Fibroblast of peridontal ligament (primary cell): Measurements from ENCODE around the gene FSCN2.

Experiments
- DNase-seq: peaks from one replicate; pipeline ENCODE4 v3.0.0-alpha.2; 2010; ENCODE audit errors: extremely low read depth

FSCN2 gene

DNA sequence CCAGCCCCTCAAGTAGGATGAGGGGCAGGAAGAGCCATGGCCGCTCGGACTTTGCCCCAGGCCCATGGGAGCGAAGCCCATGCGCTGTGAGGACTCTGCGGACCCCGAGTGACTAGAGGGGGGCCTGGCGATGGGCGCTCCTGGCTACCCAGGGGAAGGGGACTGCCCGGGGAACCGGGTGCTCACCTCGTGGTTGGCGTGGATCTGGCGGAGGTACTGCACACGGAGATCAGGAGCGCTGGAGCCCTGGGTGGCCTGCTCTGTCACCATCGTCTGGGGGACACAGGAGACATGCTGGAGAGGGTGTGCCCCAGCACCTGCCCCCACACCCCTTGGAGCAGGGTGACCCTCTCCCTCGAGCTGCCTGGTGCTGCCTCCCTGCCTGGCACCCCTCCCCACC is 12.9 kb downstream of the FSCN2 start:
- DNase-seq: no peak

DNA sequence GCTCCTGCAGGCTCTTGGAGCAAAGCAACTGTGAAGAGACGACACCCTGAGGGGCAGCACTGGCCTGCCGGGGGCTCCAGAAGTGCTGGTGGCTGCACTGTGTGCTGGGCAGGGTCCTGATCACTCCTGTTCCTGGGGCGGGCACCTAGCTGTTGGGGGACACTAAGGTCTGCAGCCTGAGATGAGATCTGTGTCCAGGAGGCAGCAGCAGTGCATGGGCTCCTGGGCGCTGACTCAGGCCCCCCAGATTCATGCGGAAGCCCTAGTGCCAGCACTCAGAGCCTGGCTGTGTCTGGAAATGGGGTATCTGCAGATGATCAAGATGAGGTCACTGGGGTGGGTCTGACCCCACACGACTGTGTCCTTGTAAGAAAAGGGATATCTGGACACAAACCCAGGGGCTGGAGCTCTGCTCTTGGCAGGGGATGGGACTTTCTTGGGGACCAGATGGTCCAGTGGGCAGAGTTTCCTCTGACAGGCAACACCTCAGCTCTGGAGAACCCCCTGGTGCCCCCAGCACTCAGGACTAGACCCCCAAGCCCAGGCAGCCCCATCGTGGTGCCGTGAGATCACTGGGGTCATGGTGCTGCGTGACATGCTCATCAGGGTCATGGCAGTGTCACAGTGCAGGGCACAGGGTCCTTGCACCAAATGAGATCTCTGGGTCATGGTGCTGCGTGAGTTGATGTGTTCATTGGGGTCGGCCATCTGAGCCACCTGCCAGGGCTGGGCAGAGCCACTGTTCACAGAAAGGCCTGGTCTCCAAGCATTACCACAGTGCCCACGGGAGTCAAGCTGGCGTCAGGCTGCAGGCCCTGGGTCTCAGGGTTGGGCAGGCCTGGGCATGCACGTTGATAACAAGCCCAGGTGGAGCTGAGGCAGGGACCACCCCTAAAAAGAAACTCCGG is 14.5 kb downstream of the FSCN2 start:
- no peak for DNase-seq

DNA sequence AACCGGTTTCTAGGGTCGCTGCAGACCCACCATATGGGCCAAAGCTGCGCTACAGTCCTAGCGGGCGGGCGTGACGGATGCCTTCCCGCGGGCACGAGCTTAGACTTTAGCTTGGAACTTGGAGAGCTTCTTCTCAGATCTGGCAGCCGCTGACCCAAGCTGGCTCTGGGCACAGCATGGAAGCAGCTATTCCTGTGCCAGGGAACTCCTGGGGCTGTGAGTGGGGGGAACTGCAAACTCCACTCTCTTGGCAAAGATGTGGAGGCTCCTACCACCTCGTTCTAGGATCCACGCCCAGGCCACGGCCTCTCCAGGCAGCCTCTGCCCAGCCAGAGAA is 15.1 kb downstream of the FSCN2 start:
- DNase-seq: no peak

DNA sequence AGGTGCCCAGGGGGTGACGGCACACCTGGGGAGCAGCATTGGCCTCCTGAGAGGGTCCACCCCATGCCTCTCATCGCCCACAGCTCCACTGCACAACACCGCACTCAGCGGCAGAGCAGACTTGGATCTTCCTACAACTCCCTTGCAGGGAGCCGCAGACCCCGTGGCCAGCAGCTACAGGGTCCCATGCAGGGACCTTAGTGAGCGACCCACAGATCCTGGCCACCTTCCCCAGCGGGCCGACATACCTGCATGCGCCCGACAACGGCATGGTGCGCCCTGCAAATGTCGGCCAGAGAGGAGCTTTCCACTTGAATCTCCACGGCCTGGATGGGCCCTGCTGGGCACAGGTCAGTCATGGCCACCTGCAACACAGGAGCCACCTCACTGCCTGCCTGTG is 15.6 kb downstream of the FSCN2 start:
- DNase-seq: no peak

DNA sequence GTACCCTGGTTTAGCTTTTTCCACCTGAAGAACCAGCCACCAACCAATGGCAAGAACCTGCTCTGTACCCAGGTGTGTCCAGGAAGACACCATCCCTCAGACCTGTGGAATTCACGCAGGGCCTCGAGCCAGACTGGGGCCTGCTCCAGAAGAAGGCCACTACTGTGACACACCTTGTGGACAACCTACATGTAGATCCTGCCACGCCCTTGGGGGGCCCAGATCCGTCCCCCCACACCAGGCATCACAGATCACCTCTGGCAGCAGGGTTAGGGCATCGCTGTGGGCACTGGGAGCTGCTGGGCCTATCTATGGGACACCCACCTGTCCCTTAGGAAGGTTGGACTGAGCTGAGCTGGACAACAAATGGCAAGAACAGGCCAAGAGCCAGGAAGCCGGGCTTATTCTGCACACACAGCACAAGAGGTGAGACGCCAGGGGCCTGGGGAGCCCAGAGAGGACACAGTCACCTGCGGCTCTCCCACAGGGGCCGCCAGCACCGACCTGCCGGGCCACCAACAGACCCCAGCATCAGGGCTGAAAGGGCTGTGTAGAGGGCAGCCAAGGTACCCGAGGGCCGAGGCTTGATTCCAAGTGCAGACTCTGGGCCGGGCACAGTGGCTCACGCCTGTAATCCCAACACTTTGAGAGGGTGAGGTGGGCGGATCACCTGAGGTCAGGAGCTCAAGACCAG is 16.3 kb downstream of the FSCN2 start:
- DNase-seq: no peak

DNA sequence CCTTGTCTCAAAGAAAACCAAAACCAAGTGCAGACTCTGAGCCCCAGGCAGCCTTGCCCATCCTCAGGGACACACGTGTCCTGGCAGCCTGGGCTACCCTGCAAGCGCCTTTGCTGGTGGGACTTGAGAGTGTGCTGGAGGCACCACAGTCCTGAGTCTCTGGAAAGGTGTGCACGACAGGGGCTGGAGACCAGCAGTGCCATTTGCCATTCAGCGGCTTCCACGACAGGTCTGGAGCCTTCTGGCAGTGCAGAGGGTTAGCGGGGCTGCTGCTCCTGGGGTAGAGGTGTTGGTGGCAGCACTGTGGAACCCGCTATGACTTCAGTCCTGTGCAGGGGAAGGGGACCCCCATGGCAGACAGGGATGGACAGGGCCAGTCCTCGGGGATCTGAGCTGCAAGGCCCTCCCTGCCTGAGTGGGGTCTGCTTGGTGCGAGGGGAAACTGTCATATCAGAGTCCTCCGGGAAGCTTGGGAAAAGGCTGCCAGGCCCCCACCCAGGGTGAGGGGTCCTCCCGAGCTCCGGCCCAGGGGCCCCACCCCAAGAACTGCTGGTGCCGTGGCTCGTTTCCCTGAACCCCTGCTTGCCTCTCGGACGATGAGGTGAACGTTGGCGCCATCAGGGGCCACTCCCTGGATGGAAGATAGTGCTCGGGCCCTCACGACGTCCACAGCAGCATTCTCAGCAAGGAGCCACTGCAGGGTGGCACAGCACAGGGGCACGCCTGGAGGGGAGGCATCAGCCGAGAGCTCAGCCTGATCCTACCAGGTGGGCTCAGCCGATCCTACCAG is 17.2 kb downstream of the FSCN2 start:
- DNase-seq: no peak

DNA sequence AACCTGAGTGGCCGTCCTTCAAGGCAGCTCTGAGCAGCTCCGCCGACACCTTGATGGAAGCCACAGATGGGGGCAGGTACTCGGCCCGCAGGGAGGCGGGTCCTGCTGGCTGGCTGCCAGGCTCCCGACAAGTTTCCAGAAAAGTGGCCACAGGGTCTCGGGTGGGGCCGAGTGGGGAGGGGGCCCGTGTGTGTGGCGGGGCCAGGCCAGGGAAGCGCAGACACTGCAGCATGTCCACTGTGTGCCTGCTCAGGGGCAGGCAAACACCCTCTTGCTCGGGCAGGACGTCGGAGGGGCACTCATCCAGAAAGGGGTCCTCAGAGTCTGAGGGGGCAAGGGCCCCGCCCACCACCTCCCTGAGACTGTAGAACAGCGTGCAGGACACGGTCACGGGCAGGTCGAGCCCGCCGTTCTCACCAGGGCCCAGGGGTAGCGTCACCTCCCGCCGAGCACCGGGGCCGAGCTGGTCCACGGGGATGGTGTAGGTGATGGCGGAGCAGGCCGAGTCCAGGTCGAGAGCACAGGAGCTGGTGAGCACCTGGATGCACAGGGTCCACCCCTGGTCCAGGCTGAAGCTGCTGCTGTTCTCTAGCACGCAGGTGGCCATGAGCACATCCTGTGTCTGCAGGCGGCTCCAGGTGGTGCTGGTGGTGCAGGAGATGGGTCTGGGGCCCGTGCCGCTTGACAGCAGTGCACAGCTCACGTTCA is 18.9 kb downstream of the FSCN2 start:
- no peak for DNase-seq

DNA sequence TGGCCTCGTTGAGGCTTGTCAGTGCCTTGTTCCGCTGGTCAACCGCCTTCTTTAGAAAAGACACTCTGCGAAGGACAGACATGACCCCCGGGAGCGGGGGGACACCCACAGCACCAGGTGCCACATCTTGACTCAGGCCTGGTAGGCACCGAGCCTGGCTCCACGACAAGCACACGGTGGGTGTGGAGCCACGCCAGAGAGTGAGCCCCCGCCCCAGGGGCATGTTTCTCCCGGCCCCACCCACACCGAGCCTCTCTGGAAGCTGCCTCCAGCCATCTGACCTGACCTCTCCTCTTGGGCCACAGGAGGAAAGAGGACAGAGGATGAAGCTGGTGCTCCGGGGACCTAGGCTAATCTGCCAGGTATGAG is 19.4 kb downstream of the FSCN2 start:
- no peak for DNase-seq

DNA sequence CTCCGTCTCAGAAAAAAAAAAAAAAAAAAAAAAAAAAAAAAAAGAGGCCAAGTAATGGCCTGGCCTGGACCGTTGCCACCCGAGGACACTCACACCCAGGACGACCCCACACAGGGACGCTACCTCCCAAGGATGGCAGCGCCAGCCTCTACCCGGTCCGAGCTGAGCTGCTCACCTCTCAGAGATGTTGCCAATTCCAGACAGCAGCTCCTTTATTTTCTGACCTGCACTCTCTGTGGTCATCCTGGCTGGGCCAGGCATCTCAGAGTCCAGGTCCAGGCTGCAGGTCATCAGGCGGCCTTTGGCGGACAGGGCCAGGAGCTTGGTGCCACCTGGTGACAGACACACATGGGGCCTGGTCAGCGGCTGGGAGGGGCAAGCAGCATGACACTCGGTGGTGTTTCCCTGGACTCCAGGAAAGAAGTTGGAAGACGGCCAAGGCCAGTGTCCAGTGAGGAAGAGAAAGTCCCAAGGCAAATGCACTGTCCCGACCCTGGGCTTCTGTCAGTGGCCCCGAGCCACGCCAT is 20.9 kb downstream of the FSCN2 start:
- DNase-seq: no peak

DNA sequence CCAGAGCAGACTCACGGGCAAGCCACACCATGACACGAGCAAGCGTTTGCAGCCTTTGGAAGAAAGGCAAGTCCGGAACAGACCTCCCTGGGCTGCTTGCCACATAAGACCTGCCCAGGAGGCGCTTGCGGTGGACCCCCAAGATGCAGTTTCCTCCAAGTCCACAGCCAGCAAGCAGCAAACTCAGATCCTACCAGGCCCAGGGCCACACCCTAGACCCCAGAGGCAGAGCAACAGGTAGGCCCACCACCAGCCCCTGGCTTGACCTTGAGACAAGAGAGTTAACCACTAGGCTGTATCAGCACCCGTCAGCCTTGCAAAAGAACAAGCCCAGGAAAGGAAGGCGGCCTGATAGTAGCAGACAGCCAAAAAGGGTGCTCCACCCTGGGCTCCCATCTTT is 21.6 kb downstream of the FSCN2 start:
- DNase-seq: no peak

DNA sequence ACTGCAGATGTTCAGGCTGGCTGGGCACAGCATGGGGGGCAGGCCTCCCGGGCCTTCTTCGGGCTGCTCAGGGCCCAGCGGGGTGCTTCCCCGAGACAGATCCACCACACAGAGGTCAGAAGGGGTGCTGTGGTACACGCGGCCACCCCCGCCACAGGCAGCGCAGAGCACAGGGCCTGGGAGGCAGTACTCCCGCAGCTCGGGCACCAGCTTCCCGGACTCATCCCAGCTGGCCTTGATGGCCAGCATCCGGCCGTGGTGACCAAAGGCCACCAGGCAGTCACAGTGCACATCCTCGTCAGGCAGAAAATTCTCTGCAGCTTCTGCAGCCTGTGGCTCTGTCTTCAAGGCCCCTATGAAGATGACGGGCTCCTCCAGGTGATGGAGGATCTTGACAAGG is 22.1 kb downstream of the FSCN2 start:
- no peak for DNase-seq

DNA sequence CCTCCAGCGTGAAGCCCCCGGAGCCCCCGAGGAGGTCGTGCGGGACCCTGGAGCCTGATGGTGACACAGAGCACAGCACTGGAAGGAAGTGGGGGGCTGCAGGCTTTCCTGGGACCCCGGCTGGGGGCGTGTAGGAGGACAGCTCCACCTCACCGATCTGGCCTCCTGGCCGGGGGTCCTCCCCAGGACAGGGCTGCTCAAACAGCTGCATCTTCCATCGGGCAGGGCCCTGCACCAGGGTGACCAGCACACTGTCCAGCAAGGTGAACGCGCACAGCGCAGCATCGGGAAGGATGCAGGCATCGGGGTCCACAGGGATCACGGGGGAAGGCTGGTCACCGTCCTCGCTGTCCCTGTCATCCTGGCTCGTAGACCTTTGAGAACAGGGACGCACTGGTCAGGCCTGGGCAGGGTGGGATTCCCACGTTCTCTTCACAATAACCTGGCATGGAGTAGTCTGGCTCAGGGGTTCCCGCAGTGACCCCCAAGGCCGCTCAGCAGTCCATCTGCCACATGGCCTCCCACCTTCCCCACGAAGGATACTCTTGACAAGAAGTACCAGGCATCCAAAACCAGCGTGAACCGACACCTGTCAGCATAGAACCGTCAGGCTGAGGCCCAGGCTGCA is 22.8 kb downstream of the FSCN2 start:
- DNase-seq: no peak

DNA sequence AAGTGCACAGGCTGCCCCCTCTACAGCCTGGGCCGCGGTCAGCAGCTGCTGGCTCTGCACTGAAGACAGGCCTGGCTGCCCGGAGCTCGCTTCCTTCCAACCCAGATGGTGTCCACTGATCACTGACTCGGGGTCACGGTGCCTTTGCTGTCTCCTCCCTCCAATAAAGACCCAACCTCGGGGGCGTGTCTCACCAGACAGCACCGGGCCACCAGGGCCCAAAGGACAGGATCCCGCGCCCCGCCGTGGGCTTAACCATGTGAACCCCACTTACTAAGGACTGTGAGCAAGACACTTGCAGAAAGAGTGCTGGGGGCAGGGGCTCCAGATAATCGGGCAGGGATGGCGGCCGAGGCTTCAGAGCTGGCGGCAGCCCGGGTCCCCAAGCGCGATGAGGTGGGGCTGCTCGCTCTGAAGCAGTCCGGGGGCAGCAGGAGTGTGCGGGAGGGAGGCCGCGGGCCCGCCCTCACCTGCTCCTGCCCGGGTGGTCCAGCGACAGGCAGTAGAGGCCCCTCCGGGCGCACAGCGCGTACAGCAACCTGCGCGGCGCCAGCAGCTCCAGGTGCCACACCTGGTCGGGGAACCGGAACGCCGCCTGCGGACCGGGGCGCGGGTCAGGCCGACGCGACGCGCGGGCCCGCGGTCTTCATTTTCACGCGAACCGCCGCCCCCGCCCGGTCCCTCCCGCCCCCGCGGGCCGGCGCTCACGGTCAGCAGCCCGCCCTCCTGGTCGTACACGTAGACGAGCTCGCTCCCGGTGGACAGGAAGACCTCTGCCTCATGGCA is 23.5 kb downstream of the FSCN2 start:
- DNase-seq: peak; percentile 15

DNA sequence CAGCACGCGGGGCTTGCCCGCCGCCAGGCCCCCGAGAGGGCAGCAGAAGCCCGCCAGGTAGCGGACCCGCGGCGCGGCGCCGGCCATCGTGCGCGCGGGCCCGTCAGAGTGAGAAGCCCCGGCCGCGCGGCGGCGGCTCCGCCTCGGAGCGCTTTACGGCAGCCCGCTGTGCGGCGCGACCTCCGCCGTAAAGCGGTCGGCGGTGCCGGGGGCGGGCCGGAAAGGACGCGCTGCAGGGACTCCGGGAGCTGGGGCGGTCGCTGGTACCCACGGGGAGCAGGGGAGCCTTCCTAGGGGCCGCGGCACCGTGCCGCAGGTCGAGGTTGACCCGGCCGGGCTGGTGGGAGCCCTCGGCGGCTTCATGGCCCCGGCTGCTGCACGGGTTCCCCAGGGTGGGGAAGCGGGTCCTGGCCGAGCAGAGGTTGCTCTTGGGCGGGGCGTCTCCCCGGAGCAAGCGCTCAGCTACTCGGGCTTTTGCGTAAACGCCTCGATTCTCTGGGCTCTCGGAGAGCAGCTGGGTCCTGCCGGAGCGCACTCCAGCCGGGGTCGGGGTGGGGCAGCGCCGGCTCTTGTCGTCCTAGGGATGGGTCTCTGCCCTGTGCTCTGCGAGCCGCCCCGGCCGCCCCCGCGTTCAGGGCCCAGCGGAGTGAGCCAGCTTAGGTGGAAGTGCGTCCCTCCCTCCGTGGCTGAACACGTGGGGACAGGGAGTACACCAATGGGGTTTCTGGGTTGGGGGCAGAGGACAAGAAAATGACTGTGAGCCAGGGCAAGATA is 24.3 kb downstream of the FSCN2 start, which contains the start of gene FAAP100:
Gene FAAP100, minus strand, starts transcription at position 110 of the 774 bp plus-strand sequence. Its CDS starts 23 bp downstream, at position 87.
- peak; percentile 61 for DNase-seq

DNA sequence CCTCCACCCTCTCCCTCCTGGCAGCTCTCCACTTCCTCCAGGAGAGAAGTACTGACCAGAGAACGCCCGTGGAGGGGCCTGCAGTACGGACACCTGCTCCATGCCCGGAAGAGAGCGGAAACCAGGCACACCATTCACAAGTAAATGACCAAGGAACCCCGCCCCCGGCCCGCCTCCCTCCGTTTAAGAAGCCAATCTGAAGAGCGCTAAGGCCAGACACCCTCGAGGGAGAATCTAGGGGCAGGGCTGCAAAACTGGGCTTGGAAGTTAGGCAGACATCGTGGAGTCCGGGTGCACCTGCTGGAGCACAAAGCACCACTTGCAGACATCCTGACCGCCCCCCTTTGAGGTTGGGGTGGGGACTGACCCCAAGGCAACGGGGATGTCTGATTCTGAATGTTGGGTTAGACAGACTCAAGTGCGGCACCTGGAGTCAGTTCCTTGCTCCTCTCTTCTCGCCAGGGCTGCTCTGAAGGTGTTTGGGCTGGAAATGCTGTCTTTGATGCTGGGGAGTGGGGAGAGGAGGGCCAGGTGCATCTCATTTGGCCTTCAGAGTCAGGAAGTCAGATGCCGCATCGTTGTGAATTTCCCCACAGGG is 24.9 kb downstream of the FSCN2 start:
- peak; percentile 69 for DNase-seq

DNA sequence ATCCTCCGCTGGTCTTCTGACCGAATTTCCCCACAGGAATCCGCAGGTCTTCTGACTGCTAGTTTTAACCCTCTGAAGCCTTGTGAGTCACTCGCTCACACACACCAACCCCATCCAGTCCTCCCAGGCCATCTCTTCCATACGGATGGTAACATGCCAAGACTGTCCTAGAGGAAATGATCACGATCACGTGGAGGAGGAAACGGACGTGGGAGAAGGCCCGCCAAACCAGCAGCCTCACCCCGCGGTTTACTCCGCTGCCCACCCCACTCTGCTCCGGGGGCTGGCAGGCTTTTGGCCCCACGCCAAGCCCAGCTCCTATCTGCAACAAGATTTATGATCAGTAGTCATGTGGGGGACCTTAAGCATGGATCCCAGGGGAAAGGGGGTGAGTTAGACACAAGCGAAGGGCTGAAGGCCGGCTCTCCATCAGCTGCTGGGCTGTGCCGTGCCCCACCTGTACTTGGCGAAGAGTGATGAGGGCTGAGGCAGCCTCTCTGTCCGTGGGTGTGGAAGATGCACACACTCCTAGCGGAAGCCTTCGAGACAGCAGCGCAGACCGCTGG is 25.5 kb downstream of the FSCN2 start:
- DNase-seq: peak; percentile 86

DNA sequence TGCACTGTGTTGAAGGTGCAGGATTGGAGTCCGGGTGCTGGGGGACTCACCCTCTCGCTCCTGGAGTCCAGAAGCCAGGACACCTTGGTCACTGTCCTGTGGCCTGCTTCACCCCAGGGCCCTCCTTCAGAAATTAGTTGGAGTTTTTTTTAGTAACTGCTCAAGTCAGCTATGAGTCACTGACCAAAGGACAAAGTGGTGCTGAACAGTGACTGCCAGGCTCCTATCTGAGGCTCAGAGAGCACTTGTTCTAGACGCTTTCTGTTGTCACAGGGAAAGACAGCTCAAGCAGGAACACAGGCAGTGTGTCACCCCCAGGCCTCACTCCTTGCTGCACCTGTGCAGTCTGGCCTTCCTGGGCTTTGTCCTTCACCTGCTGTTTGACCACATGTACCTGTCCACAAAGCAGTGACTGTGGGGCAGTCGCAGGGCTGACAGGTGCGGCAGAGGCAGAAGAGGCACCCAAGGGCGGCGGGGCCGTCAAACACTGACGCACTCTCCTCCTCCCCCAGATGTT is 28.1 kb downstream of the FSCN2 start:
- DNase-seq: peak; percentile 29

DNA sequence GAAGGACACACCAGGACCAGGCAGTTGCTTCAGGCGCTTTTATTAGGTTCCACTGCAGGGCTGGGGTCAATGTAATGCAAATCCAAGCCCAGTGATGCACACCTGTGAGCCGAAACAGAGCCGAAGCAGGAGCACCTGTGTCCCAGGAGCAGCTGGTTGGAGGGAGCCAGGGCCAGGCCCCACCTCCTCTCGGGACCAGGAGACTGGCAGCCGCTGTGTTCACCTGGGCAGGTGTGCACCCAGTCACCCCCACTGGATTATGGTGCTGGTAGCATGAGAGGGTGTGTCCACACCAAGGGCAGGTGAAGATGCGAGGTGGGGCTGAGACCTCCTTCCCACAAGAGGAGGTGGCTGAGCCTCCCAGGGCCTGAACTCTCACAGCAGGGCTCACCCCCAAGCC is 28.7 kb downstream of the FSCN2 start:
- DNase-seq: no peak
